ENCODE results near the gene OSER1. TPM values are rescaled to one million over a fixed set of nuclear protein-coding genes. Genes with fewer than 3 reads are reported as not detected.

Gene OSER1
- total RNA-seq, 2 experiments from 2014 or later: 172 TPM

- DNase-seq (peak in 2 of 14 experiments; percentile 15 to 28), ATAC-seq (ENCODE audit: poor library complexity) (no peak)
- Mint-ChIP-seq H3K4me1 (ENCODE audit: low read depth) (peaks cover 61% of the 10 kb centered on the region), H3K9me3 (no peaks in the 10 kb centered on the region), H3K27me3 (no peaks in the 10 kb centered on the region), H3K36me3 (ENCODE audit: low read depth) (peaks cover 62% of the 10 kb centered on the region), H3K27ac (peak overlapping the region; percentile 99), H3K4me3 (peak overlapping the region; percentile 92)
- TF ChIP-seq CTCF (IDR thresholded peaks at IDR 0.05): no peak
- Histone ChIP-seq H3K9me3 (ENCODE audit: control insufficient read depth in 1 of 2, insufficient read depth in 1 of 2, low read length in 2 of 2) (no peaks in the 10 kb centered on the region), H3K4me1 (ENCODE audit: insufficient read depth, low read length) (peaks cover 23% of the 10 kb centered on the region), H3K27me3 (ENCODE audit: control insufficient read depth in 1 of 2, insufficient read depth in 2 of 2, low read length in 2 of 2) (no peaks in the 10 kb centered on the region), H3K36me3 (ENCODE audit: insufficient read depth, low read length) (peaks cover 18% of the 10 kb centered on the region), H3K4me3 (ENCODE audit: low read length) (peak overlapping the region; percentile 78), H3K27ac (ENCODE audit: low read depth in 1 of 2, low read length in 2 of 2) (peak overlapping the region; percentile 82 to 89)
- intact Hi-C loops (cut with DNase I, micrococcal nuclease): loop anchor here (2.0 to 10.0 kb wide), 7 partner anchors 267 to 753 kb away; partner anchors contain the start of genes SERINC3 (in 2 of the 2), YWHAB (in 2 of the 2), IFT52 (in 1 of the 2) and SRSF6 (in 1 of the 2)
- ChIA-PET CTCF (interaction anchor here (1.0 to 1.3 kb wide), 4 partner anchors 19 to 474 kb away, joined by 3 to 5 read pairs (median 5); partner anchors contain the start of gene FITM2), POLR2A (interaction anchor here (0.8 to 2.9 kb wide), 7 partner anchors 9 to 768 kb away, joined by 3 to 22 read pairs (median 7); partner anchors contain the start of genes FITM2, SERINC3 and TTPAL)
Measured at GRCh38 chr20:44209686-44210405, 725 bp downstream of the OSER1 start.

- ChIA-PET POLR2A (interaction anchor here (0.6 to 0.8 kb wide), 2 partner anchors 10 to 26 kb away, joined by 3 read pairs; no protein-coding TSS in a partner anchor), CTCF (interaction anchor here (1.3 to 2.0 kb wide), 3 partner anchors 9 to 102 kb away, joined by 4 to 9 read pairs (median 5); partner anchors contain the start of gene FITM2)
- H3K4me1 ChIP-seq (ENCODE audit: insufficient read depth, low read length): peaks cover 23% of the 10 kb centered on the region
- no peak for TF ChIP-seq CTCF (IDR thresholded peaks at IDR 0.05)
- intact Hi-C loops (cut with DNase I, micrococcal nuclease): no loop called here
- no peak for ATAC-seq (ENCODE audit: poor library complexity)
- H3K9me3 ChIP-seq (ENCODE audit: control insufficient read depth in 1 of 2, insufficient read depth in 1 of 2, low read length in 2 of 2): no peaks in the 10 kb centered on the region
- Mint-ChIP-seq H3K4me1 (ENCODE audit: low read depth) (peaks cover 67% of the 10 kb centered on the region), H3K27ac (peak overlapping the region; percentile 99), H3K36me3 (ENCODE audit: low read depth) (peaks cover 73% of the 10 kb centered on the region), H3K9me3 (no peaks in the 10 kb centered on the region), H3K27me3 (no peaks in the 10 kb centered on the region), H3K4me3 (peak overlapping the region; percentile 92)
- no peak overlapping the region for H3K27ac ChIP-seq (ENCODE audit: low read depth in 1 of 2, low read length in 2 of 2)
- no peak for DNase-seq
- no peak overlapping the region for H3K4me3 ChIP-seq (ENCODE audit: low read length)
- H3K36me3 ChIP-seq (ENCODE audit: insufficient read depth, low read length): peaks cover 25% of the 10 kb centered on the region
- H3K27me3 ChIP-seq (ENCODE audit: control insufficient read depth in 1 of 2, insufficient read depth in 2 of 2, low read length in 2 of 2): no peaks in the 10 kb centered on the region
Measured at GRCh38 chr20:44208770-44209169, 1.8 kb downstream of the OSER1 start.

DNA sequence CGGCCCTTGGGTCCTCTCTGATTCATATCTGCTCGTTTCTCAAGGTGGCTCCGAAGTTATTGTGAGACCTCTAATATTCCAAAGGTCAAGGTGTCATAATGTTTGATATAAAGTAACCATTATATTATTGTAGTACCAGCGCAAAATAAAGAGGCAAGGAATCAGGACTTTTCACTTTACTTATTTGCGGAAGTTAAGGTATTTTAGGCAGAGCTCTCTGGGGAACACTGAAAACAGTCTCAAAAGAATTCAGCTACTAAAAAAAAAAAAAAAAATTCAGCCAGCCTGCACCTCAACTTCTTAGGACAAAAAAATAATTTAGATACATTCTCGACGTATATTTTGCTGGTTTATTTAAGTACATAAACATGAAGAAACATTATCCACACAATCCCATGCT is 2.4 kb downstream of the OSER1 start:
- H3K36me3 Mint-ChIP-seq (ENCODE audit: low read depth): peaks cover 79% of the 10 kb centered on the region
- ATAC-seq (ENCODE audit: poor library complexity) (no peak), DNase-seq (no peak)

More for the DNA sequence above, 2.4 kb downstream of the OSER1 start:
- intact Hi-C loops (cut with DNase I, micrococcal nuclease): no loop called here
- no peak for TF ChIP-seq CTCF (IDR thresholded peaks at IDR 0.05)
- ChIA-PET POLR2A (interaction anchor here (0.8 kb wide), 1 partner anchor 11 kb away, joined by 3 read pairs; no protein-coding TSS in a partner anchor), CTCF (interaction anchor here (1.3 to 2.0 kb wide), 2 partner anchors 10 to 18 kb away, joined by 4 to 9 read pairs; no protein-coding TSS in a partner anchor)
- Mint-ChIP-seq H3K4me1 (ENCODE audit: low read depth) (peaks cover 72% of the 10 kb centered on the region), H3K27ac (peak overlapping the region; percentile 99), H3K4me3 (peak overlapping the region; percentile 92), H3K27me3 (no peaks in the 10 kb centered on the region), H3K9me3 (no peaks in the 10 kb centered on the region)
- H3K36me3 ChIP-seq (ENCODE audit: insufficient read depth, low read length): peaks cover 25% of the 10 kb centered on the region
- H3K4me1 ChIP-seq (ENCODE audit: insufficient read depth, low read length): peaks cover 23% of the 10 kb centered on the region
- H3K27ac ChIP-seq (ENCODE audit: low read depth in 1 of 2, low read length in 2 of 2): no peak overlapping the region
- no peaks in the 10 kb centered on the region for H3K9me3 ChIP-seq (ENCODE audit: control insufficient read depth in 1 of 2, insufficient read depth in 1 of 2, low read length in 2 of 2)
- no peaks in the 10 kb centered on the region for H3K27me3 ChIP-seq (ENCODE audit: control insufficient read depth in 1 of 2, insufficient read depth in 2 of 2, low read length in 2 of 2)
- H3K4me3 ChIP-seq (ENCODE audit: low read length): no peak overlapping the region
